GM23248 (cell line): ENCODE results near the gene RFT1. TPM values are rescaled to one million over a fixed set of nuclear protein-coding genes. Genes with fewer than 3 reads are reported as not detected.
A peak's percentile ranks its signal among the peaks of the same experiment; 100 is the strongest.

ENCODE experiments used
- DNase-seq: peaks from one replicate; pipeline ENCODE4 v3.0.0-alpha.2; 2015
- H2AFZ ChIP-seq: fragments of 200-600 bp; sonication (generic); 2 replicates; pipeline ENCODE4 v1.6.1; 2016; ENCODE audit warnings: antibody characterized with exemption
- H3F3A ChIP-seq: fragments of 200-600 bp; sonication (generic); 2 replicates; pipeline ENCODE4 v1.6.1; 2016; ENCODE audit warnings: mild to moderate bottlenecking, antibody characterized with exemption, mixed run types; ENCODE audit not compliant: insufficient read depth
- H3K27ac ChIP-seq: fragments of 200-600 bp; sonication (generic); 2 replicates; pipeline ENCODE4 v1.5.1; 2016; ENCODE audit warnings: mild to moderate bottlenecking
- H3K27me3 ChIP-seq: fragments of 200-600 bp; sonication (generic); replicated peaks from 2 replicates; pipeline ENCODE4 v1.6.1; 2016; ENCODE audit warnings: mild to moderate bottlenecking; ENCODE audit not compliant: insufficient read depth
- H3K36me3 ChIP-seq: fragments of 200-600 bp; sonication (generic); 2 replicates; pipeline ENCODE4 v1.6.1; 2016; ENCODE audit warnings: low read depth, mild to moderate bottlenecking
- H3K4me1 ChIP-seq: fragments of 200-600 bp; sonication (generic); 2 replicates; pipeline ENCODE4 v1.6.1; 2016; ENCODE audit warnings: mild to moderate bottlenecking; ENCODE audit not compliant: insufficient read depth
- H3K4me2 ChIP-seq: fragments of 200-600 bp; sonication (generic); one replicate; pipeline ENCODE4 v1.6.1; 2016; ENCODE audit warnings: mild to moderate bottlenecking; ENCODE audit not compliant: unreplicated experiment
- H3K4me3 ChIP-seq: fragments of 200-600 bp; sonication (generic); 2 replicates; pipeline ENCODE4 v1.5.1; 2016; ENCODE audit warnings: mild to moderate bottlenecking
- H3K79me2 ChIP-seq: fragments of 200-600 bp; sonication (generic); 2 replicates; pipeline ENCODE4 v1.6.1; 2016; ENCODE audit warnings: mild to moderate bottlenecking; ENCODE audit not compliant: insufficient read depth
- H3K9ac ChIP-seq: fragments of 200-600 bp; sonication (generic); 2 replicates; pipeline ENCODE4 v1.6.1; 2016; ENCODE audit warnings: mild to moderate bottlenecking
- H3K9me2 ChIP-seq: fragments of 200-600 bp; sonication (generic); 2 replicates; pipeline ENCODE4 v1.6.1; 2016; ENCODE audit warnings: mixed run types, mild to moderate bottlenecking, moderate library complexity; ENCODE audit not compliant: insufficient read depth
- H3K9me3 ChIP-seq: fragments of 200-600 bp; sonication (generic); one replicate; pipeline ENCODE4 v1.6.1; 2017; ENCODE audit warnings: low read depth
- H4K20me1 ChIP-seq: fragments of 200-600 bp; sonication (generic); 2 replicates; pipeline ENCODE4 v1.6.0; 2016; ENCODE audit not compliant: insufficient read depth
- EZH2 ChIP-seq: fragments of 200-600 bp; sonication (generic); IDR thresholded peaks from 2 replicates; pipeline ENCODE4 v1.6.1; 2018; ENCODE audit warnings: antibody characterized with exemption, mild to moderate bottlenecking; ENCODE audit not compliant: insufficient read depth, poor library complexity, severe bottlenecking
- EZH2phosphoT487 ChIP-seq: fragments of 200-600 bp; sonication (generic); IDR thresholded peaks from 2 replicates; pipeline ENCODE4 v1.6.1; 2018; ENCODE audit warnings: antibody characterized with exemption, moderate library complexity, mild to moderate bottlenecking, low read depth; ENCODE audit not compliant: insufficient read depth
- WGBS, 2 experiments: methylation state at CpG; one replicate each; pipeline ENCODE4 v1.1.6; 2015 to 2017; ENCODE audit warnings: low lambda C conversion rate in 2 of 2, low coverage in 1 of 2; ENCODE audit errors: missing lambda C conversion rate in 2 of 2; 5-methylcytosine and 5-hydroxymethylcytosine counted together
- in situ Hi-C: fragments of 300-500 bp; cut with MboI; formaldehyde crosslinking; loops from 2 replicates; pipeline ENCODE4 v1.15.0; 2020
- polyA plus RNA-seq: library from polyadenylated mRNA; unstranded; fragments of >200 nt; fragmentation: Nextera tagmentation; extraction: Ambion mirVana; gene quantifications from 2 replicates; pipeline ENCODE4 v1.2.1, GENCODE V29; 2016
- total RNA-seq: library from RNA; depleted of rRNA; stranded (reverse); fragments of >200 nt; shearing (Covaris generic); gene quantifications from 2 replicates; pipeline ENCODE4 v1.2.3, GENCODE V29; 2014

The RFT1 gene
- total and polyA plus RNA-seq, 2 experiments from 2014 or later, result 35.0 to 35.7 TPM

GRCh38 chr3:53164911-53165310 is 34.7 kb upstream of the RFT1 start:
- H2AFZ ChIP-seq, result no peak overlapping the region
- H3K4me3 ChIP-seq, result no peak overlapping the region
- H3K9ac ChIP-seq, result no peak overlapping the region
- in situ Hi-C loops, result no loop called here
- H3K4me1 ChIP-seq, result peaks cover 8% of the 10 kb centered on the region
- no peak overlapping the region for H3K27ac ChIP-seq
- H3F3A ChIP-seq, result no peaks in the 10 kb centered on the region
- WGBS, 2 experiments, result 79 to 81% methylated on average over 9 of the region's 9 CpGs
- TF ChIP-seq EZH2phosphoT487 (no peak), EZH2 (no peak)
- H3K79me2 ChIP-seq, result 0 out of 2 replicates have a peak, but pooled peaks cover 6% of the 10 kb centered on the region
- no peaks in the 10 kb centered on the region for H4K20me1 ChIP-seq
- no peaks in the 10 kb centered on the region for H3K9me2 ChIP-seq
- no peak for DNase-seq
- no peaks in the 10 kb centered on the region for H3K9me3 ChIP-seq
- no peak overlapping the region for H3K4me2 ChIP-seq
- no peaks in the 10 kb centered on the region for H3K27me3 ChIP-seq
- no peaks in the 10 kb centered on the region for H3K36me3 ChIP-seq

DNA sequence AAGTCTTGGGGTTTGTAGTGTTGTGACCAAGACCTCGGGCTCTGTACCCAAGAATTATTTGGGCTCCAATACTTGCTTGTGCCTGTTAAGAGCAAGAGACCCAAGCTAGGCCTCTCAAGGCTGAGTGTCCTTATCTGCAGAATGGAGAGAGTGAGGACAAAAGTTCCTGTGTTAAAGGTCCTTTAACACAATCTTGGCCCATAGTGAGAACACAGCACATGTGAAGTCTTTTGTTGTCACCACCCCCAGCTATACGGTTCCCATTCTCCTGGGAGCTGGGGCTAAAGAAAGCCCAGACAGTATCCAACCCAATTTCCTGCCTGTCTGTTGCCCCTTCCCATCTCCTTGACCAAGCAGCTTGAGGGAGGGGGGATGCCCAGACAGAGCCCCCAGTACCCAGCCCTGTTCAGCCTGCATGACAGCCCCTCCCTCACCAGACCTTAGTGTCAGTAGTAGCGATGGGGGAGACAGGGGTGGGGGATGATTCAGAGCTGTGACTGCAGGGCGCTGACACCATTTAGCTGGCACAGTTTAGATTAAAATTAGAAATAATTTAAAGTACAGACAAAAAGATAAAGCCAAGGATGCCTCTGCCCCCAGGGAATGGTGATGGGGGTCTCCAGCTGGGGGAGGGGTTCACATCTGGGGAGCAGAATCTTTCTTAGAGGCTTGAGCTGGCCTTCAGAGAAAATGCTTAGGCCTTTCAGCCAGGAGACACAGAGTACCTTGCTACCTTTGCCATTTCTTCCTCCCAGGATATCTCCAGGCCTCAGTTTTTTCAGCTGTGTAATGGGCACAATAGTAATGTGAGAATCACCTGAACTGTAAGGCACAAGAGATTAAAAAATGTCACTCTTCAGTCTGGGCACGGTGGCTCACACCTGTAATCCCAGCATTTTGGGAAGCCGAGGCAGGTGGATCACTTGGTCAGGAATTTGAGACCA is 33.5 kb upstream of the RFT1 start:
- H3K9me2 ChIP-seq, result no peaks in the 10 kb centered on the region
- no peaks in the 10 kb centered on the region for H4K20me1 ChIP-seq
- no peak overlapping the region for H2AFZ ChIP-seq
- no peak overlapping the region for H3K4me2 ChIP-seq
- H3K79me2 ChIP-seq, result 0 out of 2 replicates have a peak, but pooled peaks cover 6% of the 10 kb centered on the region
- no peaks in the 10 kb centered on the region for H3K27me3 ChIP-seq
- H3K4me1 ChIP-seq, result peaks cover 8% of the 10 kb centered on the region
- H3K9ac ChIP-seq, result no peak overlapping the region
- no peak overlapping the region for H3K4me3 ChIP-seq
- peak; percentile 13 for DNase-seq
- H3K9me3 ChIP-seq, result no peaks in the 10 kb centered on the region
- in situ Hi-C loops, result no loop called here
- no peaks in the 10 kb centered on the region for H3K36me3 ChIP-seq
- WGBS, 2 experiments, result 81 to 84% methylated on average over 6 of the region's 6 CpGs
- TF ChIP-seq EZH2, result no peak
- TF ChIP-seq EZH2phosphoT487, result no peak
- H3F3A ChIP-seq, result no peaks in the 10 kb centered on the region
- H3K27ac ChIP-seq, result no peak overlapping the region

GRCh38 chr3:53162672-53163443 is 32.6 kb upstream of the RFT1 start:
- Histone ChIP-seq H3K27me3 (no peaks in the 10 kb centered on the region), H3K27ac (no peak overlapping the region), H3K9me2 (no peaks in the 10 kb centered on the region), H3K36me3 (no peaks in the 10 kb centered on the region), H3K79me2 (0 out of 2 replicates have a peak, but pooled peaks cover 6% of the 10 kb centered on the region), H3K4me1 (peaks cover 8% of the 10 kb centered on the region), H3F3A (no peaks in the 10 kb centered on the region), H2AFZ (no peak overlapping the region), H3K4me3 (peak overlapping the region; percentile 87), H3K9ac (peak overlapping the region; percentile 82), H3K4me2 (peak overlapping the region; percentile 68), H3K9me3 (no peaks in the 10 kb centered on the region), H4K20me1 (no peaks in the 10 kb centered on the region)
- WGBS, 2 experiments, result 77 to 89% methylated on average over 11 of the region's 12 CpGs
- in situ Hi-C loops, result no loop called here
- TF ChIP-seq EZH2, result no peak
- TF ChIP-seq EZH2phosphoT487, result no peak
- DNase-seq, result no peak

GRCh38 chr3:53161820-53162671 is 31.8 kb upstream of the RFT1 start:
- H3K9me3 ChIP-seq, result no peaks in the 10 kb centered on the region
- no peaks in the 10 kb centered on the region for H3K79me2 ChIP-seq
- no peak overlapping the region for H3K27ac ChIP-seq
- peak overlapping the region; percentile 82 for H3K9ac ChIP-seq
- peak overlapping the region; percentile 87 for H3K4me3 ChIP-seq
- in situ Hi-C loops, result no loop called here
- H3F3A ChIP-seq, result no peaks in the 10 kb centered on the region
- H3K4me2 ChIP-seq, result peak overlapping the region; percentile 68
- DNase-seq, result peak; percentile 65
- H3K36me3 ChIP-seq, result no peaks in the 10 kb centered on the region
- H3K9me2 ChIP-seq, result no peaks in the 10 kb centered on the region
- WGBS, 2 experiments, result 7 to 23% methylated on average over 16 to 48 of the region's 49 CpGs
- H3K27me3 ChIP-seq, result no peaks in the 10 kb centered on the region
- H2AFZ ChIP-seq, result peak overlapping the region; percentile 89
- no peak for TF ChIP-seq EZH2phosphoT487
- no peak for TF ChIP-seq EZH2
- H4K20me1 ChIP-seq, result no peaks in the 10 kb centered on the region
- peaks cover 8% of the 10 kb centered on the region for H3K4me1 ChIP-seq
